ENCODE results near the gene IL12RB1. TPM values are rescaled to one million over a fixed set of nuclear protein-coding genes. Genes with fewer than 3 reads are reported as not detected.
"Not testable (repeated sequence)": the region's sequence is repeated elsewhere in the genome, so short reads cannot be mapped to it uniquely, and the experiment has no call there.

IL12RB1 gene
- total and polyA plus RNA-seq, 2 donors (not counting 1 experiment from before 2014, with no cell fraction given): 0.50 to 0.75 TPM

DNA sequence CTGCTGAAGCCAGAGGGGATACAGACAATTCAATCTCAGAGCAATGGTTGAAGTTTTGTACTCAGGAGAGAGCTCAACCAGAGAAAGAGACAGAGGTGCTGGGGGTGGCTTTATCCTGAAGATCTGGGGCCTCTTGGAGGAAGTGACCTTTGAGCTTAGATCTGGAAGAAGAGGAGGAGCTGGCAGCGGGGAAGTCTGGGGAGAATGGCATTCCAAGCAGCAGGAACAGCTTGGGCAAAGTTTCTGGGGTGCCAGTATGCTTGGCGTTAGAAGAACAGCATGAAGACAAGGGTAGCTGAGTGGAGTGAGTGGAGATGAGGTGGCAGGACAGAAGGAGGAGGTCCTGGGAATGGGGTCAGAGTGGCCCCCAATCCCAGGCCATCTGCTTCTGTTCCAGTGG, 22.2 kb upstream of the IL12RB1 start:
- Histone ChIP-seq H2AFZ (ENCODE audit: low read length) (no peak overlapping the region), H4K20me1 (ENCODE audit: control insufficient read depth, extremely low read depth, insufficient read depth, low read length) (no peaks in the 10 kb centered on the region), H3K27me3 (ENCODE audit: control insufficient read depth, insufficient read depth, low read length) (no peaks in the 10 kb centered on the region), H3K9me3 (ENCODE audit: control insufficient read depth, insufficient read depth, low read depth, low read length) (no peaks in the 10 kb centered on the region), H3K27ac (ENCODE audit: insufficient read depth, low read length) (no peak overlapping the region), H3K79me2 (ENCODE audit: control insufficient read depth, insufficient read depth, low read length) (no peaks in the 10 kb centered on the region), H3K9ac (ENCODE audit: insufficient read depth, low read length) (no peak overlapping the region), H3K4me3 (replicated peaks in 1 of 4; ENCODE audit: control extremely low read depth in 1 of 4, insufficient read depth in 1 of 4, low read depth in 3 of 4, low read length in 4 of 4) (no peak overlapping the region), H3K4me1 (ENCODE audit: control insufficient read depth, extremely low read depth, insufficient read depth, low read length) (peaks cover 9% of the 10 kb centered on the region), H3K4me2 (ENCODE audit: extremely low read depth, insufficient read depth, low read length) (no peak overlapping the region), H3K36me3 (ENCODE audit: control insufficient read depth, insufficient read depth, low read length) (no peaks in the 10 kb centered on the region)
- DNase-seq (ENCODE audit: low read depth in 2 of 2): no peak
- no peak for TF ChIP-seq EZH2 (IDR thresholded peaks at IDR 0.05; ENCODE audit: low read length, missing control alignments)
- TF ChIP-seq, protein P1, sequence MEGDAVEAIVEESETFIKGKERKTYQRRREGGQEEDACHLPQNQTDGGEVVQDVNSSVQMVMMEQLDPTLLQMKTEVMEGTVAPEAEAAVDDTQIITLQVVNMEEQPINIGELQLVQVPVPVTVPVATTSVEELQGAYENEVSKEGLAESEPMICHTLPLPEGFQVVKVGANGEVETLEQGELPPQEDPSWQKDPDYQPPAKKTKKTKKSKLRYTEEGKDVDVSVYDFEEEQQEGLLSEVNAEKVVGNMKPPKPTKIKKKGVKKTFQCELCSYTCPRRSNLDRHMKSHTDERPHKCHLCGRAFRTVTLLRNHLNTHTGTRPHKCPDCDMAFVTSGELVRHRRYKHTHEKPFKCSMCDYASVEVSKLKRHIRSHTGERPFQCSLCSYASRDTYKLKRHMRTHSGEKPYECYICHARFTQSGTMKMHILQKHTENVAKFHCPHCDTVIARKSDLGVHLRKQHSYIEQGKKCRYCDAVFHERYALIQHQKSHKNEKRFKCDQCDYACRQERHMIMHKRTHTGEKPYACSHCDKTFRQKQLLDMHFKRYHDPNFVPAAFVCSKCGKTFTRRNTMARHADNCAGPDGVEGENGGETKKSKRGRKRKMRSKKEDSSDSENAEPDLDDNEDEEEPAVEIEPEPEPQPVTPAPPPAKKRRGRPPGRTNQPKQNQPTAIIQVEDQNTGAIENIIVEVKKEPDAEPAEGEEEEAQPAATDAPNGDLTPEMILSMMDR (conservative IDR thresholded peaks at IDR 0.05 in 1 of 2, IDR thresholded peaks at IDR 0.05 in 1 of 2; ENCODE audit: low read depth in 1 of 2, low read length in 2 of 2): no peak

DNA sequence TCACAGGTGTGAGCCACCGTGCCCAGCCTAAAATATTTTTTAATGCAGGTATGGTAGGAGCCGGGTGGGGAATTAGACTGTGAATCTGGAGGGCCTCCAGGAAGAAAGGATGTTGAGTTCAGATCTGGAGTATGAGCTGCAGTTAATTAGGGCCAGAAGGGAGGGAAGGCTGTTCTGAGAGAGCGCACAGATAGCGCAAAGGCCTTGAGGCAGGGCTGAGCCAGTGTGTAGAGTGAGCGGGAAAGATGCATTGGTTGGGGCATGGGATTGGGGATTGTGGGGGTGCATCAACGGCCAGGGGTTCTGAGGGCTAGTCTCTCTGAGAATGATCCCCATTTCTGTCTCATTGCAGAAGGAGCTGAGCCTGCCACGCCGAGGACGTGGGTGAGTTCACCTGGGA, 20.5 kb upstream of the IL12RB1 start:
- H3K9ac ChIP-seq (ENCODE audit: insufficient read depth, low read length): no peak overlapping the region
- DNase-seq (ENCODE audit: low read depth in 2 of 2): no peak
- no peaks in the 10 kb centered on the region for H3K36me3 ChIP-seq (ENCODE audit: control insufficient read depth, insufficient read depth, low read length)
- H2AFZ ChIP-seq (ENCODE audit: low read length): no peak overlapping the region
- no peak overlapping the region for H3K4me2 ChIP-seq (ENCODE audit: extremely low read depth, insufficient read depth, low read length)
- peaks cover 9% of the 10 kb centered on the region for H3K4me1 ChIP-seq (ENCODE audit: control insufficient read depth, extremely low read depth, insufficient read depth, low read length)
- no peak overlapping the region for H3K27ac ChIP-seq (ENCODE audit: insufficient read depth, low read length)
- no peaks in the 10 kb centered on the region for H3K79me2 ChIP-seq (ENCODE audit: control insufficient read depth, insufficient read depth, low read length)
- H4K20me1 ChIP-seq (ENCODE audit: control insufficient read depth, extremely low read depth, insufficient read depth, low read length): no peaks in the 10 kb centered on the region
- no peak for TF ChIP-seq EZH2 (IDR thresholded peaks at IDR 0.05; ENCODE audit: low read length, missing control alignments)
- TF ChIP-seq, protein P1 (conservative IDR thresholded peaks at IDR 0.05 in 1 of 2, IDR thresholded peaks at IDR 0.05 in 1 of 2; ENCODE audit: low read depth in 1 of 2, low read length in 2 of 2): no peak
- H3K4me3 ChIP-seq (replicated peaks in 1 of 4; ENCODE audit: control extremely low read depth in 1 of 4, insufficient read depth in 1 of 4, low read depth in 3 of 4, low read length in 4 of 4): no peak overlapping the region
- H3K27me3 ChIP-seq (ENCODE audit: control insufficient read depth, insufficient read depth, low read length): no peaks in the 10 kb centered on the region
- H3K9me3 ChIP-seq (ENCODE audit: control insufficient read depth, insufficient read depth, low read depth, low read length): no peaks in the 10 kb centered on the region

DNA sequence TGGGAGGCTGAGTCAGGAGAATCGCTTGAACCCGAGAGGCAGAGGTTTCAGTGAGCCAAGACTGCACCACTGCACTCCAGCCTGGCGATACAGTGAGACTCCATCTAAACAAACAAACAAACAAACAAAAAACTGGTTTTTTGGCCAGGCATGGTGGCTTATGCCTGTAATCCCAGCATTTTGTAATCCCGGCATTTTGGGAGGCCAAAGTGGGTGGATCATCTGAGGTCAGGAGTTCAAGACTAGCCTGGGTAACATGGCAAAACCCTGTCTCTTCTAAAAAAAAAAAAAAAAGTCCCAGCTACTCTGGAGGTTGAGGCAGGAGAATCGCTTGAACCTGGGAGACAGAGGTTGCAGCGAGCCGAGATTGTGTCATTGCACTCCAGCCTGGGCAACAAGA, 18.5 kb upstream of the IL12RB1 start:
- DNase-seq (ENCODE audit: low read depth in 2 of 2); H2AFZ ChIP-seq (ENCODE audit: low read length); H3K9ac ChIP-seq (ENCODE audit: insufficient read depth, low read length); H3K27me3 ChIP-seq (ENCODE audit: control insufficient read depth, insufficient read depth, low read length); H4K20me1 ChIP-seq (ENCODE audit: control insufficient read depth, extremely low read depth, insufficient read depth, low read length); H3K4me2 ChIP-seq (ENCODE audit: extremely low read depth, insufficient read depth, low read length); H3K4me1 ChIP-seq (ENCODE audit: control insufficient read depth, extremely low read depth, insufficient read depth, low read length); H3K79me2 ChIP-seq (ENCODE audit: control insufficient read depth, insufficient read depth, low read length); H3K36me3 ChIP-seq (ENCODE audit: control insufficient read depth, insufficient read depth, low read length); H3K27ac ChIP-seq (ENCODE audit: insufficient read depth, low read length); H3K4me3 ChIP-seq (replicated peaks in 1 of 4; ENCODE audit: control extremely low read depth in 1 of 4, insufficient read depth in 1 of 4, low read depth in 3 of 4, low read length in 4 of 4); H3K9me3 ChIP-seq (ENCODE audit: control insufficient read depth, insufficient read depth, low read depth, low read length): not testable (repeated sequence)

Data from fibroblast of lung (primary cell).